ENCODE data around the gene LAMB3. TPM values are rescaled to one million over a fixed set of nuclear protein-coding genes. Genes with fewer than 3 reads are reported as not detected.

LAMB3 gene
- total RNA-seq: 27.6 and 31.6 TPM in 2 replicates

GRCh38 chr1:209652121-209652735, at the start of gene LAMB3:
TSS of gene LAMB3 (minus strand) at chr1:209652425. CDS start at chr1:209650944, 1,481 bp downstream.

GRCh38 chr1:209674957-209675564, 22.8 kb upstream of the LAMB3 start, which contains the start of gene G0S2:
TSS of gene G0S2 (plus strand) at chr1:209675412. CDS start at chr1:209675685, 273 bp downstream.

GRCh38 chr1:209583408-209583807, 68.8 kb downstream of the LAMB3 start, which contains the start of gene CAMK1G:
TSS of gene CAMK1G (plus strand) at chr1:209583714. CDS start at chr1:209594984, 11,270 bp downstream.

Other genes with a start within 250 kb of the LAMB3 start
- not detected in 2 replicates for gene CAMK1G, start 68.7 kb downstream of the LAMB3 start, total RNA-seq
- gene G0S2, start 23.0 kb upstream of the LAMB3 start, total RNA-seq: 160 and 168 TPM in 2 replicates
- gene HSD11B1, start 52.4 kb upstream of the LAMB3 start, total RNA-seq: 134 and 142 TPM in 2 replicates
- not detected in 2 replicates for gene TRAF3IP3, start 103.6 kb upstream of the LAMB3 start, total RNA-seq
- gene C1orf74, start 132.1 kb upstream of the LAMB3 start, total RNA-seq: 0.93 and 1.1 TPM in 2 replicates
- under 0.01 and 0.39 TPM in 2 replicates for gene IRF6, start 153.7 kb upstream of the LAMB3 start, total RNA-seq
- gene UTP25, start 175.5 kb upstream of the LAMB3 start, total RNA-seq: 5.1 and 5.3 TPM in 2 replicates